Left lung (tissue), 10 donors: ENCODE results near the gene ZNF354C. TPM values are rescaled to one million over a fixed set of nuclear protein-coding genes. Genes with fewer than 3 reads are reported as not detected.
"Not testable (repeated sequence)": the region's sequence is repeated elsewhere in the genome, so short reads cannot be mapped to it uniquely, and the experiment has no call there.

ENCODE experiments used
- ATAC-seq: fragments of 200-7000 bp; cut with Tn5 transposase; one replicate; pipeline ENCODE4 v1.9.1; 2020; ENCODE audit warnings: moderate library complexity
- DNase-seq, 4 donors: peaks; one replicate each; pipeline ENCODE4 v3.0.0-alpha.2; 2013 to 2020
- H3K27ac ChIP-seq, 2 donors: fragments of 200-600 bp; sonication (generic) in 1 of 2; one replicate each; pipeline versions ENCODE4 v1.5.0 to v1.8.0; 2020 to 2021
- H3K27me3 ChIP-seq, 2 donors: fragments of 200-600 bp; sonication (generic) in 1 of 2; one replicate each; pipeline versions ENCODE4 v1.5.0 to v1.8.0; 2020 to 2021
- H3K36me3 ChIP-seq, 2 donors: fragments of 200-600 bp; sonication (generic) in 1 of 2; one replicate each; pipeline versions ENCODE4 v1.5.0 to v1.8.0; 2020 to 2021
- H3K4me1 ChIP-seq, 2 donors: fragments of 200-600 bp; one replicate each; pipeline ENCODE4 v1.8.0; 2021
- H3K4me3 ChIP-seq, 2 donors: fragments of 200-600 bp; sonication (generic) in 1 of 2; one replicate each; pipeline versions ENCODE4 v1.5.0 to v1.8.0; 2020 to 2021; ENCODE audit warnings: mild to moderate bottlenecking in 1 of 2
- H3K9me3 ChIP-seq, 2 donors: fragments of 200-600 bp; sonication (generic) in 1 of 2; one replicate each; pipeline versions ENCODE4 v1.5.0 to v1.8.0; 2020 to 2021
- CTCF ChIP-seq, 2 donors: fragments of 200-600 bp; sonication (generic) in 1 of 2; IDR thresholded peaks; one replicate each; pipeline versions ENCODE4 v1.5.0 to v1.8.0; 2021; ENCODE audit warnings: antibody characterized with exemption in 2 of 2
- intact Hi-C, 2 donors: fragments of 100-400 bp; cut with DNase I; formaldehyde crosslinking; loops; one replicate each; pipeline versions ENCODE4 v1.11.2 to v1.14.2; 2022
- polyA plus RNA-seq, 6 donors: library from polyadenylated mRNA; unstranded; fragments of 120-200 nt; gene quantifications; one replicate each; pipeline ENCODE4 v1.2.1, GENCODE V29; 2013; ENCODE audit not compliant: insufficient read length in 6 of 6
- total RNA-seq, 2 donors: library from RNA; stranded (reverse); fragmentation: NEBNext Ultra II Directional; extraction: Animal tissue kit (Norgen Biotek cat#: 25700); gene quantifications; one replicate each; pipeline ENCODE4 v1.2.1, GENCODE V29; 2021
- donor health status: DM: no; HTN: yes; CAD: no.
- donor health status: DM: no; HTN: no; CAD: no.

ZNF354C gene
- total and polyA plus RNA-seq, 8 donors = 5.2 to 18.8 (median 15.9) TPM

GRCh38 chr5:179089502-179089901 is 29.3 kb downstream of the ZNF354C start:
- no peak overlapping the region for H3K27ac ChIP-seq
- ATAC-seq = no peak
- peaks cover 6 to 99% of the 10 kb centered on the region in 2 donors for H3K9me3 ChIP-seq
- no peaks in the 10 kb centered on the region for H3K4me1 ChIP-seq
- no peak for DNase-seq
- H3K27me3 ChIP-seq = no peaks in the 10 kb centered on the region
- H3K4me3 ChIP-seq = no peak overlapping the region
- H3K36me3 ChIP-seq = no peaks in the 10 kb centered on the region
- no peak for TF ChIP-seq CTCF (IDR thresholded peaks at IDR 0.05)
- intact Hi-C loops = no loop called here

- H3K27me3 ChIP-seq, H3K4me3 ChIP-seq, DNase-seq, intact Hi-C loops, H3K27ac ChIP-seq, ATAC-seq, H3K4me1 ChIP-seq, H3K36me3 ChIP-seq: not testable (repeated sequence)
- peaks cover 0 to 53% of the 10 kb centered on the region in 2 donors for H3K9me3 ChIP-seq
Observed at GRCh38 chr5:179101282-179101681, 41.1 kb downstream of the ZNF354C start.

- no peaks in the 10 kb centered on the region for H3K36me3 ChIP-seq
- H3K9me3 ChIP-seq = peaks cover 0 to 85% of the 10 kb centered on the region in 2 donors
- peak in 1 of 4 donors; percentile 70 for DNase-seq
Observed at GRCh38 chr5:179110528-179110927, 50.4 kb downstream of the ZNF354C start.

GRCh38 chr5:179111267-179112207 is 51.4 kb downstream of the ZNF354C start:
- Histone ChIP-seq H3K4me3 (no peak overlapping the region), H3K27ac (no peak overlapping the region), H3K36me3 (no peaks in the 10 kb centered on the region), H3K9me3 (peaks cover 0 to 94% of the 10 kb centered on the region in 2 donors), H3K27me3 (no peaks in the 10 kb centered on the region), H3K4me1 (no peaks in the 10 kb centered on the region)
- DNase-seq (peak in 1 of 4 donors; percentile 41), ATAC-seq (no peak)
- intact Hi-C loops = no loop called here
- no peak for TF ChIP-seq CTCF (IDR thresholded peaks at IDR 0.05)

More at GRCh38 chr5:179110528-179110927, 50.4 kb downstream of the ZNF354C start:
- no peaks in the 10 kb centered on the region for H3K27me3 ChIP-seq
- intact Hi-C loops = no loop called here
- ATAC-seq = no peak
- TF ChIP-seq CTCF (IDR thresholded peaks at IDR 0.05) = no peak
- H3K4me1 ChIP-seq = no peaks in the 10 kb centered on the region
- no peak overlapping the region for H3K27ac ChIP-seq
- no peak overlapping the region for H3K4me3 ChIP-seq

- no peaks in the 10 kb centered on the region for H3K36me3 ChIP-seq
- no peak for TF ChIP-seq CTCF (IDR thresholded peaks at IDR 0.05)
- DNase-seq (peak in 1 of 4 donors; percentile 44), ATAC-seq (no peak)
- no peak overlapping the region for H3K27ac ChIP-seq
- H3K9me3 ChIP-seq = peaks cover 0 to 95% of the 10 kb centered on the region in 2 donors
- H3K4me1 ChIP-seq = no peaks in the 10 kb centered on the region
- H3K27me3 ChIP-seq = no peaks in the 10 kb centered on the region
- no peak overlapping the region for H3K4me3 ChIP-seq
- intact Hi-C loops = no loop called here
Observed at GRCh38 chr5:179112469-179113142, 52.4 kb downstream of the ZNF354C start.
